ENCODE data around the gene STRIP1.
"Not testable (repeated sequence)": the region's sequence is repeated elsewhere in the genome, so short reads cannot be mapped to it uniquely, and the experiment has no call there.

The STRIP1 gene

GRCh38 chr1:110070671-110071242 lies 36.3 kb downstream of the STRIP1 start, which contains the start of gene ALX3:
ALX3 (minus strand) TSS chr1:110070672; CDS start chr1:110070612, 60 bp downstream.
- no peak for TF ChIP-seq CTCF (conservative IDR thresholded peaks at IDR 0.05)
- no peak within 1 kb of the TSS for H3K27ac ChIP-seq

- H3K27ac ChIP-seq: no peak overlapping the region
- no peak for TF ChIP-seq CTCF (conservative IDR thresholded peaks at IDR 0.05)
These were observed 39.7 kb downstream of the STRIP1 start for GRCh38 chr1:110074166-110074565.

- TF ChIP-seq CTCF (conservative IDR thresholded peaks at IDR 0.05): no peak
- no peak overlapping the region for H3K27ac ChIP-seq
These were observed 42.5 kb downstream of the STRIP1 start for GRCh38 chr1:110076789-110077500.

GRCh38 chr1:110079995-110080394 lies 45.6 kb downstream of the STRIP1 start:
- not testable (repeated sequence) for H3K27ac ChIP-seq

GRCh38 chr1:110081061-110081460 lies 46.6 kb downstream of the STRIP1 start:
- no peak for TF ChIP-seq CTCF (conservative IDR thresholded peaks at IDR 0.05)
- H3K27ac ChIP-seq: no peak overlapping the region

- H3K27ac ChIP-seq: no peak overlapping the region
- TF ChIP-seq CTCF (conservative IDR thresholded peaks at IDR 0.05): no peak
These were observed 48.1 kb downstream of the STRIP1 start for GRCh38 chr1:110082477-110082876.

GRCh38 chr1:110083061-110083865 lies 48.8 kb downstream of the STRIP1 start:
- no peak for TF ChIP-seq CTCF (conservative IDR thresholded peaks at IDR 0.05)
- no peak overlapping the region for H3K27ac ChIP-seq

Data from VCaP (cell line).